Astrocyte (in vitro differentiated cells and primary cell): ENCODE data around the gene MNT. TPM values are rescaled to one million over a fixed set of nuclear protein-coding genes. Genes with fewer than 3 reads are reported as not detected.

ENCODE experiments used
- DNase-seq: peaks from one replicate; pipeline ENCODE4 v3.0.0-alpha.2; 2010; ENCODE audit warnings: low read depth
- FAIRE-seq: peaks from 2 replicates; lab custom pipeline; 2011; peaks lifted over from hg19 to GRCh38; lab: Jason Lieb, UNC
- H2AFZ ChIP-seq: 2 replicates; pipeline ENCODE4 v1.6.0; 2012; ENCODE audit warnings: low read depth, low read length, inconsistent platforms
- H3K27ac ChIP-seq: 2 replicates; pipeline ENCODE4 v1.5.1; 2011; ENCODE audit warnings: low read depth, low read length, inconsistent platforms
- H3K27me3 ChIP-seq: 2 replicates; pipeline ENCODE4 v1.6.0; 2011; ENCODE audit warnings: low read length, inconsistent platforms; ENCODE audit not compliant: insufficient read depth
- H3K36me3 ChIP-seq: 2 replicates; pipeline ENCODE4 v1.5.1; 2011; ENCODE audit warnings: low read length, inconsistent platforms; ENCODE audit not compliant: insufficient read depth
- H3K4me1 ChIP-seq: 2 replicates; pipeline ENCODE4 v1.5.1; 2011; ENCODE audit warnings: low read length, inconsistent platforms; ENCODE audit not compliant: insufficient read depth
- H3K4me2 ChIP-seq: 2 replicates; pipeline ENCODE4 v1.6.0; 2012; ENCODE audit warnings: low read length, inconsistent platforms
- H3K4me3 ChIP-seq: 2 replicates; pipeline ENCODE4 v1.5.1; 2011; ENCODE audit warnings: low read depth, mild to moderate bottlenecking, low read length, inconsistent platforms; ENCODE audit not compliant: insufficient read depth
- H3K79me2 ChIP-seq: 2 replicates; pipeline ENCODE4 v1.6.0; 2012; ENCODE audit warnings: mild to moderate bottlenecking, low read length, inconsistent platforms; ENCODE audit not compliant: insufficient read depth
- H3K9ac ChIP-seq: 2 replicates; pipeline ENCODE4 v1.6.0; 2012; ENCODE audit warnings: mild to moderate bottlenecking, low read length, inconsistent platforms
- H3K9me3 ChIP-seq: 2 replicates; pipeline ENCODE4 v1.5.1; 2012; ENCODE audit warnings: low read depth, mild to moderate bottlenecking, low read length, inconsistent platforms; ENCODE audit not compliant: insufficient read depth
- H4K20me1 ChIP-seq: 2 replicates; pipeline ENCODE4 v1.6.0; 2012; ENCODE audit warnings: low read length, inconsistent platforms; ENCODE audit not compliant: insufficient read depth
- H3K27ac Mint-ChIP-seq: one replicate; pipeline ENCODE4 v1.8.0; 2021; ENCODE audit warnings: mild to moderate bottlenecking, mixed read lengths; ENCODE audit not compliant: unreplicated experiment
- H3K27me3 Mint-ChIP-seq: one replicate; pipeline ENCODE4 v1.8.0; 2021; ENCODE audit warnings: low read depth, mixed read lengths; ENCODE audit not compliant: unreplicated experiment
- H3K36me3 Mint-ChIP-seq: one replicate; pipeline ENCODE4 v1.8.0; 2021; ENCODE audit warnings: low read depth, mixed read lengths; ENCODE audit not compliant: unreplicated experiment
- H3K4me1 Mint-ChIP-seq: one replicate; pipeline ENCODE4 v1.8.0; 2021; ENCODE audit warnings: low read depth, mixed read lengths; ENCODE audit not compliant: unreplicated experiment
- H3K4me3 Mint-ChIP-seq: one replicate; pipeline ENCODE4 v1.8.0; 2021; ENCODE audit warnings: mild to moderate bottlenecking, moderate library complexity, mixed read lengths; ENCODE audit not compliant: unreplicated experiment
- H3K9me3 Mint-ChIP-seq: one replicate; pipeline ENCODE4 v1.8.0; 2021; ENCODE audit warnings: mild to moderate bottlenecking, mixed read lengths; ENCODE audit not compliant: unreplicated experiment
- CTCF ChIP-seq: IDR thresholded peaks from 2 replicates; pipeline ENCODE4 v1.5.1; 2011; ENCODE audit warnings: low read depth, mild to moderate bottlenecking, inconsistent platforms, low read length, moderate library complexity; ENCODE audit not compliant: insufficient read depth
- EZH2 ChIP-seq: IDR thresholded peaks from 2 replicates; pipeline ENCODE4 v1.6.1; 2012; ENCODE audit warnings: mild to moderate bottlenecking, low read length, inconsistent platforms; ENCODE audit not compliant: insufficient read depth
- total RNA-seq: library from RNA; stranded (reverse); gene quantifications from 2 replicates; pipeline ENCODE4 v1.2.1, GENCODE V29; 2021

The MNT gene
- total RNA-seq, 1 donor from 2014 or later: 29.1 TPM

- peaks cover 10% of the 10 kb centered on the region for H3K4me1 ChIP-seq
- TF ChIP-seq EZH2 (no peak), CTCF (no peak)
- H3K27me3 ChIP-seq: no peaks in the 10 kb centered on the region
- H3K4me1 Mint-ChIP-seq: no peaks in the 10 kb centered on the region
- FAIRE-seq (no peak), DNase-seq (no peak)
- H3K79me2 ChIP-seq: no peaks in the 10 kb centered on the region
- no peaks in the 10 kb centered on the region for H3K9me3 Mint-ChIP-seq
- H2AFZ ChIP-seq: no peak overlapping the region
- H3K9ac ChIP-seq: no peak overlapping the region
- no peak overlapping the region for H3K4me2 ChIP-seq
- no peak overlapping the region for H3K4me3 Mint-ChIP-seq
- H3K27ac ChIP-seq: no peak overlapping the region
- no peaks in the 10 kb centered on the region for H3K27me3 Mint-ChIP-seq
- peaks cover 5% of the 10 kb centered on the region for H3K36me3 ChIP-seq
- no peaks in the 10 kb centered on the region for H3K9me3 ChIP-seq
- no peak overlapping the region for H3K4me3 ChIP-seq
- H3K36me3 Mint-ChIP-seq: peaks cover 12% of the 10 kb centered on the region
- no peaks in the 10 kb centered on the region for H4K20me1 ChIP-seq
- peak overlapping the region; percentile 18 for H3K27ac Mint-ChIP-seq
Observed at GRCh38 chr17:2414446-2415064, 13.7 kb upstream of the MNT start.

GRCh38 chr17:2412561-2413021 lies 11.7 kb upstream of the MNT start:
- H3K4me3 Mint-ChIP-seq: no peak overlapping the region
- no peak overlapping the region for H3K4me2 ChIP-seq
- H3K27ac ChIP-seq: no peak overlapping the region
- peak overlapping the region; percentile 35 for H3K9ac ChIP-seq
- peak overlapping the region; percentile 75 for H3K27ac Mint-ChIP-seq
- TF ChIP-seq CTCF (no peak), EZH2 (no peak)
- DNase-seq: no peak
- no peak for FAIRE-seq
- H3K27me3 Mint-ChIP-seq: no peaks in the 10 kb centered on the region
- no peaks in the 10 kb centered on the region for H3K9me3 ChIP-seq
- no peaks in the 10 kb centered on the region for H3K27me3 ChIP-seq
- H3K4me3 ChIP-seq: no peak overlapping the region
- H3K36me3 Mint-ChIP-seq: peaks cover 7% of the 10 kb centered on the region
- H3K9me3 Mint-ChIP-seq: no peaks in the 10 kb centered on the region
- H2AFZ ChIP-seq: no peak overlapping the region
- no peaks in the 10 kb centered on the region for H3K4me1 Mint-ChIP-seq
- H3K4me1 ChIP-seq: peaks cover 13% of the 10 kb centered on the region
- peaks cover 5% of the 10 kb centered on the region for H3K36me3 ChIP-seq
- no peaks in the 10 kb centered on the region for H3K79me2 ChIP-seq
- H4K20me1 ChIP-seq: no peaks in the 10 kb centered on the region

- TF ChIP-seq EZH2: no peak
- DNase-seq (no peak), FAIRE-seq (no peak)
- no peaks in the 10 kb centered on the region for H3K79me2 ChIP-seq
- no peaks in the 10 kb centered on the region for H4K20me1 ChIP-seq
- H3K36me3 ChIP-seq: peaks cover 5% of the 10 kb centered on the region
- no peaks in the 10 kb centered on the region for H3K27me3 ChIP-seq
- Mint-ChIP-seq H3K9me3 (no peaks in the 10 kb centered on the region), H3K27ac (no peak overlapping the region), H3K36me3 (peaks cover 7% of the 10 kb centered on the region), H3K4me1 (peaks cover 13% of the 10 kb centered on the region), H3K27me3 (no peaks in the 10 kb centered on the region), H3K4me3 (no peak overlapping the region)
- H3K4me1 ChIP-seq: peaks cover 24% of the 10 kb centered on the region
- no peak overlapping the region for H3K4me2 ChIP-seq
- no peak overlapping the region for H3K27ac ChIP-seq
- H3K4me3 ChIP-seq: no peak overlapping the region
- no peak overlapping the region for H3K9ac ChIP-seq
- no peaks in the 10 kb centered on the region for H3K9me3 ChIP-seq
- no peak overlapping the region for H2AFZ ChIP-seq
Observed at GRCh38 chr17:2410951-2411350, 10.1 kb upstream of the MNT start.
